H1 (cell line): ENCODE results near the gene CTIF. TPM values are rescaled to one million over a fixed set of nuclear protein-coding genes. Genes with fewer than 3 reads are reported as not detected.

Experiments used
- CTCF ChIA-PET: fragments of 300-600 bp; sonication (Branson Sonifier 250); formaldehyde crosslinking; loops from one replicate; lab custom pipeline; 2021; ENCODE audit not compliant: partially characterized antibody; lab: Charles Lee
- POLR2A ChIA-PET: fragments of 300-600 bp; sonication (Branson Sonifier 250); formaldehyde crosslinking; loops from one replicate; lab custom pipeline; 2021; ENCODE audit warnings: inconsistent platforms; ENCODE audit not compliant: partially characterized antibody; lab: Charles Lee
- DNase-seq, 2 experiments: peaks; one replicate each; pipeline versions ENCODE4 v3.0.0 to v3.0.0-alpha.2; 2010 to 2022; ENCODE audit warnings: low spot score in 2 of 2, low read depth in 1 of 2, mixed read lengths in 1 of 2
- FAIRE-seq: peaks from 2 replicates; lab custom pipeline; 2011; peaks lifted over from hg19 to GRCh38; lab: Jason Lieb, UNC
- H2AFZ ChIP-seq: 2 replicates; pipeline ENCODE4 v1.8.1; 2012; ENCODE audit warnings: low read length, inconsistent platforms
- H2AK5ac ChIP-seq: 2 replicates; pipeline ENCODE4 v1.6.1; 2013; ENCODE audit warnings: low read depth, low read length
- H2BK120ac ChIP-seq: replicated peaks from 2 replicates; pipeline ENCODE3; 2013; ENCODE audit warnings: low read depth, low read length, inconsistent platforms
- H2BK12ac ChIP-seq: 2 replicates; pipeline ENCODE4 v1.6.1; 2013; ENCODE audit warnings: low read depth, low read length
- H2BK15ac ChIP-seq: 2 replicates; pipeline ENCODE4 v1.6.1; 2013; ENCODE audit warnings: low read length
- H2BK20ac ChIP-seq: 2 replicates; pipeline ENCODE4 v1.6.1; 2013; ENCODE audit warnings: low read length
- H2BK5ac ChIP-seq: 2 replicates; pipeline ENCODE4 v1.6.1; 2013; ENCODE audit warnings: low read depth, low read length
- H3K14ac ChIP-seq: 2 replicates; pipeline ENCODE4 v1.6.1; 2013; ENCODE audit warnings: inconsistent platforms; ENCODE audit not compliant: insufficient read length
- H3K18ac ChIP-seq: 2 replicates; pipeline ENCODE4 v1.6.1; 2013; ENCODE audit warnings: low read length; ENCODE audit errors: extremely low read depth
- H3K23ac ChIP-seq: 2 replicates; pipeline ENCODE4 v1.6.1; 2013; ENCODE audit warnings: inconsistent platforms; ENCODE audit not compliant: insufficient read length
- H3K23me2 ChIP-seq: 2 replicates; pipeline ENCODE4 v1.6.1; 2013; ENCODE audit warnings: low read depth, low read length
- H3K27ac ChIP-seq: 2 replicates; pipeline ENCODE4 v1.6.1; 2011; ENCODE audit warnings: low read depth, low read length, inconsistent platforms
- H3K27me3 ChIP-seq, 4 experiments: replicated peaks in 1 of 4; 1 replicate in 1 of 4; 2 replicates in 3 of 4; pipeline versions ENCODE4 v1.6.1 to v1.8.1; 2011 to 2013; ENCODE audit warnings: low read length in 3 of 4, mild to moderate bottlenecking in 3 of 4, inconsistent platforms in 2 of 4, mixed read lengths in 2 of 4, moderate library complexity in 1 of 4; ENCODE audit not compliant: control insufficient read depth in 3 of 4, insufficient read depth in 3 of 4; ENCODE audit errors: extremely low read depth in 1 of 4
- H3K36me3 ChIP-seq, 4 experiments: 2 replicates each; pipeline versions ENCODE4 v1.6.1 to v1.8.1; 2011 to 2013; ENCODE audit warnings: mild to moderate bottlenecking in 4 of 4, low read length in 3 of 4, moderate library complexity in 2 of 4, control low read depth in 1 of 4, inconsistent platforms in 1 of 4; ENCODE audit not compliant: insufficient read depth in 4 of 4, control insufficient read depth in 2 of 4
- H3K4ac ChIP-seq: replicated peaks from 2 replicates; pipeline ENCODE3; 2013; ENCODE audit warnings: low read length, low read depth, mixed read lengths, inconsistent platforms; ENCODE audit not compliant: insufficient read length
- H3K4me1 ChIP-seq, 4 experiments: replicated peaks in 1 of 4; 1 replicate in 1 of 4; 2 replicates in 3 of 4; pipeline versions ENCODE4 v1.6.1 to v1.8.1; 2011 to 2013; ENCODE audit warnings: low read length in 3 of 4, inconsistent platforms in 2 of 4, mixed read lengths in 1 of 4; ENCODE audit not compliant: insufficient read depth in 4 of 4, control insufficient read depth in 3 of 4
- H3K4me2 ChIP-seq, 2 experiments: 2 replicates each; pipeline versions ENCODE4 v1.6.1 to v1.8.1; 2011 to 2013; ENCODE audit warnings: low read depth in 2 of 2, low read length in 2 of 2, control low read depth in 1 of 2, inconsistent platforms in 1 of 2, mild to moderate bottlenecking in 1 of 2; ENCODE audit not compliant: insufficient read depth in 1 of 2
- H3K4me3 ChIP-seq, 4 experiments: fragments of 200-600, 300-600 bp in 1 of 4; sonication (generic), shearing (Covaris generic), sonication (Bioruptor Twin) in 1 of 4; 2 replicates each; pipeline versions ENCODE4 v1.5.1 to v1.8.1; 2011 to 2016; ENCODE audit warnings: low read length in 4 of 4, low read depth in 3 of 4, control low read depth in 2 of 4, inconsistent platforms in 2 of 4, mild to moderate bottlenecking in 2 of 4, mixed read lengths in 1 of 4, moderate library complexity in 1 of 4; ENCODE audit not compliant: insufficient read depth in 2 of 4; ENCODE audit errors: extremely low read depth in 1 of 4
- H3K56ac ChIP-seq: replicated peaks from 2 replicates; pipeline ENCODE3; 2013; ENCODE audit warnings: low read depth, mild to moderate bottlenecking, mixed read lengths, low read length, inconsistent platforms; ENCODE audit not compliant: insufficient read length
- H3K79me1 ChIP-seq: 2 replicates; pipeline ENCODE4 v1.6.1; 2013; ENCODE audit warnings: low read depth, low read length, control low read depth
- H3K79me2 ChIP-seq, 2 experiments: 2 replicates each; pipeline versions ENCODE4 v1.6.1 to v1.8.1; 2012 to 2013; ENCODE audit warnings: low read length in 2 of 2, mild to moderate bottlenecking in 2 of 2, inconsistent platforms in 1 of 2; ENCODE audit not compliant: insufficient read depth in 2 of 2, control insufficient read depth in 1 of 2
- H3K9ac ChIP-seq, 4 experiments: replicated peaks in 1 of 4; 1 replicate in 1 of 4; 2 replicates in 3 of 4; pipeline versions ENCODE4 v1.6.1 to v1.8.1; 2011 to 2013; ENCODE audit warnings: low read depth in 3 of 4, low read length in 3 of 4, control low read depth in 2 of 4, mild to moderate bottlenecking in 2 of 4, moderate library complexity in 2 of 4, inconsistent platforms in 1 of 4; ENCODE audit errors: extremely low read depth in 1 of 4
- H3K9me3 ChIP-seq, 2 experiments: 2 replicates each; pipeline versions ENCODE4 v1.6.1 to v1.8.1; 2012 to 2013; ENCODE audit warnings: mild to moderate bottlenecking in 2 of 2, moderate library complexity in 2 of 2, control low read depth in 1 of 2, inconsistent platforms in 1 of 2, low read depth in 1 of 2, low read length in 1 of 2, mixed read lengths in 1 of 2; ENCODE audit not compliant: insufficient read depth in 2 of 2
- H4K20me1 ChIP-seq, 2 experiments: replicated peaks in 1 of 2; 2 replicates each; pipeline versions ENCODE3 to v1.8.1; 2011 to 2013; ENCODE audit warnings: inconsistent platforms in 2 of 2, low read length in 2 of 2, mild to moderate bottlenecking in 1 of 2; ENCODE audit not compliant: insufficient read depth in 2 of 2, control insufficient read depth in 1 of 2
- H4K5ac ChIP-seq: 2 replicates; pipeline ENCODE4 v1.6.1; 2013; ENCODE audit warnings: low read length, low read depth, mixed read lengths, inconsistent platforms; ENCODE audit not compliant: insufficient read length
- H4K8ac ChIP-seq: 2 replicates; pipeline ENCODE4 v1.8.0; 2013; ENCODE audit warnings: mild to moderate bottlenecking, moderate library complexity, low read length, inconsistent platforms; ENCODE audit not compliant: insufficient read depth; ENCODE audit errors: extremely low read depth
- H4K91ac ChIP-seq: replicated peaks from 2 replicates; pipeline ENCODE3; 2013; ENCODE audit warnings: low read length, mixed read lengths, inconsistent platforms; ENCODE audit not compliant: insufficient read length
- CBX5 ChIP-seq: fragments of 300-800, 300-1000 bp; sonication (generic); IDR thresholded peaks from 2 replicates; pipeline ENCODE4 v1.7.1; 2016; ENCODE audit warnings: antibody characterized with exemption, low read length, low read depth
- CHD2 ChIP-seq: IDR thresholded peaks from 2 replicates; pipeline ENCODE4 v1.6.1; 2012; ENCODE audit warnings: low read length, improper control_type of control experiment
- EZH2 ChIP-seq: fragments of 200-600 bp; sonication (generic); IDR thresholded peaks from 2 replicates; pipeline ENCODE4 v1.7.1; 2012; ENCODE audit warnings: low read depth, mild to moderate bottlenecking, moderate library complexity, low read length, inconsistent platforms; ENCODE audit not compliant: severe bottlenecking
- NANOG ChIP-seq: IDR thresholded peaks from 2 replicates; pipeline ENCODE4 v1.6.1; 2011; ENCODE audit warnings: low read length, low read depth, mild to moderate bottlenecking, inconsistent platforms; ENCODE audit not compliant: insufficient read depth, poor library complexity, severe bottlenecking
- RXRA ChIP-seq: IDR thresholded peaks from 2 replicates; pipeline ENCODE4 v1.6.1; 2011; ENCODE audit warnings: low read depth, mild to moderate bottlenecking, low read length, moderate library complexity; ENCODE audit not compliant: insufficient read depth
- SIRT6 ChIP-seq: IDR thresholded peaks from one replicate; pipeline ENCODE4 v1.7.1; 2012; ENCODE audit warnings: low read length, inconsistent platforms
- SUZ12 ChIP-seq: fragments of 200-600 bp; sonication (generic); IDR thresholded peaks from 2 replicates; pipeline ENCODE4 v1.6.1; 2012; ENCODE audit warnings: mild to moderate bottlenecking, inconsistent platforms, low read length, moderate library complexity, mixed read lengths
- TAF7 ChIP-seq: optimal IDR thresholded peaks from 2 replicates; pipeline ENCODE3; 2011; ENCODE audit warnings: low read depth, mild to moderate bottlenecking, inconsistent platforms, low read length, moderate library complexity, borderline replicate concordance
- USF2 ChIP-seq: IDR thresholded peaks from 2 replicates; pipeline ENCODE4 v1.6.1; 2011; ENCODE audit warnings: low read length, improper control_type of control experiment
- WGBS, 2 experiments: shearing (Covaris generic) in 1 of 2; methylation state at CpG; one replicate each; pipeline versions ENCODE4 v1.1.6 to v1.1.7; 2013 to 2015; ENCODE audit warnings: low lambda C conversion rate in 2 of 2, mixed read lengths in 2 of 2, inconsistent platforms in 1 of 2, low coverage in 1 of 2, missing lambda C conversion rate in 1 of 2; ENCODE audit not compliant: insufficient replicate concordance in 2 of 2, insufficient coverage in 1 of 2, insufficient read length in 1 of 2; ENCODE audit errors: extremely low coverage in 1 of 2, missing lambda C conversion rate in 1 of 2; 5-methylcytosine and 5-hydroxymethylcytosine counted together
- polyA plus RNA-seq, 7 experiments: library from polyadenylated mRNA; depleted of rRNA in 3 of 7; stranded (reverse) in 5 of 7; unstranded in 2 of 7; fragments of >200 nt in 5 of 7; fragments of 200-250 nt in 2 of 7; gene quantifications; 1 replicate in 5 of 7; 2 replicates in 1 of 7; 4 replicates in 1 of 7; pipeline versions ENCODE4 v1.2.1 to v1.2.3, GENCODE V29; 2011 to 2013; ENCODE audit warnings: missing spikeins in 2 of 7, mixed read lengths in 2 of 7
- total RNA-seq: library from RNA; stranded (reverse); fragmentation: NEBNext Ultra II Directional; extraction: Animal tissue kit (Norgen Biotek cat#: 25700); gene quantifications from 2 replicates; pipeline ENCODE4 v1.2.1, GENCODE V29; 2021

CTIF gene
- total and polyA plus RNA-seq, 2 of the 8 experiments (the other 6 are each of a cell fraction or from before 2014, with no cell fraction given), result 9.0 to 17.8 TPM

GRCh38 chr18:48728204-48728833 lies 189.5 kb downstream of the CTIF start:
- no peaks in the 10 kb centered on the region for H3K27me3 ChIP-seq
- H2BK15ac ChIP-seq, result no peak overlapping the region
- no peak overlapping the region for H2AFZ ChIP-seq
- H3K23ac ChIP-seq, result no peak overlapping the region
- H3K56ac ChIP-seq, result no peak overlapping the region
- no peak overlapping the region for H2BK120ac ChIP-seq
- H4K20me1 ChIP-seq, result no peaks in the 10 kb centered on the region
- no peaks in the 10 kb centered on the region for H3K79me1 ChIP-seq
- peaks cover 0 to under 1% (median 0%) of the 10 kb centered on the region in 4 experiments; a peak in 1 of 7 replicates for H3K4me1 ChIP-seq
- H3K4ac ChIP-seq, result no peak overlapping the region
- no peak overlapping the region for H3K14ac ChIP-seq
- H2BK12ac ChIP-seq, result no peak overlapping the region
- POLR2A ChIA-PET, result no interaction called here
- H2BK5ac ChIP-seq, result no peak overlapping the region
- H3K4me3 ChIP-seq, result no peak overlapping the region
- no peaks in the 10 kb centered on the region for H3K23me2 ChIP-seq
- no peak overlapping the region for H4K91ac ChIP-seq
- no peak overlapping the region for H2BK20ac ChIP-seq
- H3K9ac ChIP-seq, result no peak overlapping the region
- no peak for FAIRE-seq
- H3K36me3 ChIP-seq, result no peaks in the 10 kb centered on the region
- no peak overlapping the region for H4K8ac ChIP-seq
- H2AK5ac ChIP-seq, result no peak overlapping the region
- no peak overlapping the region for H4K5ac ChIP-seq
- H3K4me2 ChIP-seq, result no peak overlapping the region
- 80% methylated on average over 6 of the region's 6 CpGs; no CpG with 5 or more reads in 1 of the 2 experiments for WGBS, 2 experiments
- H3K9me3 ChIP-seq, result no peaks in the 10 kb centered on the region
- CTCF ChIA-PET, result interaction anchor here (0.9 to 1.0 kb wide), 2 partner anchors 8 to 294 kb away, joined by 3 read pairs; no protein-coding TSS in a partner anchor
- no peak overlapping the region for H3K18ac ChIP-seq
- H3K79me2 ChIP-seq, result no peaks in the 10 kb centered on the region
- DNase-seq, result no peak
- no peak overlapping the region for H3K27ac ChIP-seq
- TF ChIP-seq CBX5 (no peak), NANOG (no peak), SIRT6 (no peak), EZH2 (no peak), CHD2 (no peak), RXRA (no peak), TAF7 (no peak), USF2 (no peak), SUZ12 (no peak)
